ENCODE measurements around the gene WTAP. TPM values are rescaled to one million over a fixed set of nuclear protein-coding genes. Genes with fewer than 3 reads are reported as not detected.
A peak's percentile ranks its signal among the peaks of the same experiment; 100 is the strongest.

WTAP gene
- total RNA-seq, 5 donors from 2014 or later (not counting 1 experiment from before 2014, with no cell fraction given), result 119 to 177 (median 126) TPM

DNA sequence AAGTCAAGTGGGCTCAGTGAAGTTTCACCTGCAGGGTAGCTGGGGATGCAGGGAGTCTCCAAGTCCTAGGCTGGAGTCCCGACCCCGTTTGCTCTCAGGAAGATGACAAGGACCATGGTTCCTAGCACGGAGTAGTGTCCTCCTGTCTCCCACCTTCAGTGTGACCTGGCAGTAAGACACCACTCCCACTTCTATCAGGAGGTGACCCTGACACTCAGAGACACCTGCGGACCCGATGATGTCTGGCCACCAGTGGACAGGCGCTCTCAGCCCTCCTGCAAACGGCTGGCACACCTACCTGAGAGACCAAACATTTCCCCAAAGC, 35.4 kb upstream of the WTAP start:
- Mint-ChIP-seq H3K4me1 (peaks cover 47 to 63% (median 54%) of the 10 kb centered on the region in 3 donors), H3K4me3 (peak overlapping the region; percentile 82 to 97 (median 92)), H3K27ac (peak overlapping the region; percentile 94 to 96), H3K36me3 (peaks cover 19% of the 10 kb centered on the region), H3K9me3 (no peaks in the 10 kb centered on the region), H3K27me3 (no peaks in the 10 kb centered on the region)
- H3K4me1 ChIP-seq (ENCODE audit: control insufficient read depth in 1 of 2, extremely low read depth in 1 of 2, insufficient read depth in 2 of 2, low read length in 2 of 2), result peaks cover 28 to 40% of the 10 kb centered on the region in 2 experiments
- no peaks in the 10 kb centered on the region for H3K27me3 ChIP-seq (replicated peaks in 1 of 2; ENCODE audit: control insufficient read depth in 2 of 2, extremely low read depth in 1 of 2, insufficient read depth in 2 of 2, low read length in 1 of 2)
- peak overlapping the region; percentile 69 for H3K27ac ChIP-seq (ENCODE audit: low read length)
- 36% methylated on average over 6 of the region's 7 CpGs for WGBS (ENCODE audit: insufficient coverage)
- CTCF ChIA-PET, result interaction anchor here (0.6 to 3.1 kb wide), 19 partner anchors 10 to 842 kb away, joined by 3 to 17 read pairs (median 3); partner anchors contain the start of genes MRPL18 (in 1 of the 2) and WTAP (in 1 of the 2)
- H3K36me3 ChIP-seq (ENCODE audit: control insufficient read depth in 2 of 2, extremely low read depth in 1 of 2, insufficient read depth in 1 of 2, low read length in 1 of 2), result peaks cover 0 to 24% of the 10 kb centered on the region in 2 donors
- DNase-seq, result no peak
- H3K4me3 ChIP-seq (ENCODE audit: control insufficient read depth in 1 of 2, extremely low read depth in 1 of 2, low read length in 1 of 2), result peak overlapping the region; percentile 46 to 79
- H3K9me3 ChIP-seq, result no peaks in the 10 kb centered on the region
- no peak for ATAC-seq (replicated peaks in 1 of 4)
- POLR2A ChIA-PET, result interaction anchor here (0.5 to 1.8 kb wide), 8 partner anchors 10 to 1301 kb away, joined by 3 to 9 read pairs (median 7); partner anchors contain the start of genes MRPL18 (in 1 of the 2), TAGAP (in 1 of the 2), TCP1 (in 1 of the 2) and WTAP (in 1 of the 2)

DNA sequence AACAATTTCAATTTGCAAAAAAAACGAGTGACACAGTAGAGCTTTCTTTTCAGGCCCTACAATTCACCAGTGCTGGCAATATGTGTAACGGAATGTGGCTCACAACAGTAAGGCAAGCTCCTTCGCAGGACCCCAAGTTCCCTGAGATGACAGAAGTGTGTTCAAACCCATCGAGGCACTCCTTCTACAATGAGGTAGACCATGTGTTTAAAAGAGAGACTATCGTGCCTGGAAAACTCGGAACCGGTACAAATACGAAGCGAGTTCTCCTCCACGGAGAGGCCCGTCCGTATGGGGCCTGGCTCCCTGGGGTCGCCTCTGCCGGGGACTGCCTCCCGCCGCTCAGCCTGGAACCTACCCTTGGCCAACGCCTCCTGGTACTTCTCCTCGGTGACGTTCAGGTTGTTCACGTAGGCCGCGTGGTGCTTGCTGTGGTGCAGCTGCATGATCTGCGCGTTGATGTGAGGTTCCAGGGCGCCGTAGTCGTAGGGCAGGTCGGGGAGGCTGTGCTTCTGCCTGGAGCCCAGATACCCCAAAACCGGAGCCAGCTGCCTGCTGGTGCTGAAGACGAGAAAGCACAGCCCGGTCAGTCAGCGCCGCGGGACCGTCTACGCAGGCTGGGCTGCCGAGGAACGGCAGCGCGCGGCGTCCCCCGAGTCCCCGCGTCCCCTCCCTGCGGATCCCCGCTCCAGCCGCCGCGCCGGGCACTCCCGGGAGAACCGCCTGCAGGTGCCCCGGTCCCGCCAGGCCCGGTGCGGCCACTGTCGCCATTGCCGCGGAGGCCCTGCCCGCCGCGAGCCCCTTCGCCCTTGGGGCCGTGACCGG, 34.8 kb upstream of the WTAP start:
- no peaks in the 10 kb centered on the region for H3K9me3 ChIP-seq
- Mint-ChIP-seq H3K27me3 (no peaks in the 10 kb centered on the region), H3K4me1 (peaks cover 41 to 58% (median 53%) of the 10 kb centered on the region in 3 donors), H3K36me3 (peaks cover 17% of the 10 kb centered on the region), H3K27ac (peak overlapping the region; percentile 94 to 96), H3K4me3 (peak overlapping the region; percentile 82 to 97 (median 92)), H3K9me3 (no peaks in the 10 kb centered on the region)
- ATAC-seq (replicated peaks in 1 of 4) (peak; percentile 36 to 49 (median 42)), DNase-seq (peak in 34 of 35 experiments; percentile 35 to 70 (median 53))
- H3K36me3 ChIP-seq (ENCODE audit: control insufficient read depth in 2 of 2, extremely low read depth in 1 of 2, insufficient read depth in 1 of 2, low read length in 1 of 2), result peaks cover 0 to 18% of the 10 kb centered on the region in 2 donors
- peak overlapping the region; percentile 46 to 79 for H3K4me3 ChIP-seq (ENCODE audit: control insufficient read depth in 1 of 2, extremely low read depth in 1 of 2, low read length in 1 of 2)
- H3K27me3 ChIP-seq (replicated peaks in 1 of 2; ENCODE audit: control insufficient read depth in 2 of 2, extremely low read depth in 1 of 2, insufficient read depth in 2 of 2, low read length in 1 of 2), result no peaks in the 10 kb centered on the region
- H3K4me1 ChIP-seq (ENCODE audit: control insufficient read depth in 1 of 2, extremely low read depth in 1 of 2, insufficient read depth in 2 of 2, low read length in 2 of 2), result peaks cover 28 to 36% of the 10 kb centered on the region in 2 experiments
- H3K27ac ChIP-seq (ENCODE audit: low read length), result peak overlapping the region; percentile 69
- WGBS (ENCODE audit: insufficient coverage), result 1% methylated on average over 64 of the region's 66 CpGs
- ChIA-PET POLR2A (interaction anchor here (0.5 to 1.8 kb wide), 6 partner anchors 34 to 98 kb away, joined by 3 to 9 read pairs (median 7); partner anchors contain the start of genes WTAP (in 2 of the 2), MRPL18 (in 1 of the 2) and TCP1 (in 1 of the 2)), CTCF (interaction anchor here (0.6 to 3.1 kb wide), 14 partner anchors 10 to 841 kb away, joined by 3 to 17 read pairs (median 4); partner anchors contain the start of genes MRPL18 (in 1 of the 2) and WTAP (in 1 of the 2))

- DNase-seq (peak; percentile 54 to 88 (median 75)), ATAC-seq (replicated peaks in 1 of 4) (peak; percentile 77 to 84 (median 80))
- no peaks in the 10 kb centered on the region for H3K9me3 Mint-ChIP-seq
- WGBS (ENCODE audit: insufficient coverage), result under 1% methylated on average over 52 of the region's 74 CpGs
- Histone ChIP-seq H3K9me3 (no peaks in the 10 kb centered on the region), H3K36me3 (ENCODE audit: control insufficient read depth in 2 of 2, extremely low read depth in 1 of 2, insufficient read depth in 1 of 2, low read length in 1 of 2) (peaks cover 0 to 15% of the 10 kb centered on the region in 2 donors), H3K27me3 (replicated peaks in 1 of 2; ENCODE audit: control insufficient read depth in 2 of 2, extremely low read depth in 1 of 2, insufficient read depth in 2 of 2, low read length in 1 of 2) (no peaks in the 10 kb centered on the region), H3K4me3 (ENCODE audit: control insufficient read depth in 1 of 2, extremely low read depth in 1 of 2, low read length in 1 of 2) (peak within 1 kb of the TSS; percentile 79 to 88), H3K4me1 (ENCODE audit: control insufficient read depth in 1 of 2, extremely low read depth in 1 of 2, insufficient read depth in 2 of 2, low read length in 2 of 2) (peaks cover 28 to 36% of the 10 kb centered on the region in 2 experiments), H3K27ac (ENCODE audit: low read length) (peak within 1 kb of the TSS; percentile 80)
- H3K4me1 Mint-ChIP-seq, result peaks cover 38 to 56% (median 52%) of the 10 kb centered on the region in 3 donors
- peak within 1 kb of the TSS; percentile 94 to 98 for H3K27ac Mint-ChIP-seq
- H3K36me3 Mint-ChIP-seq, result peaks cover 12% of the 10 kb centered on the region
- CTCF ChIA-PET, result interaction anchor here in 1 of 2 donors (0.6 to 2.7 kb wide), 5 partner anchors 34 to 1016 kb away, joined by 3 to 12 read pairs (median 4); partner anchors contain the start of genes MRPL18 and WTAP
- H3K4me3 Mint-ChIP-seq, result peak within 1 kb of the TSS; percentile 82 to 97 (median 92)
- POLR2A ChIA-PET, result interaction anchor here in 1 of 2 donors (0.5 to 1.4 kb wide), 6 partner anchors 32 to 256 kb away, joined by 3 to 7 read pairs (median 4); partner anchors contain the start of genes MRPL18, TCP1 and WTAP
- no peaks in the 10 kb centered on the region for H3K27me3 Mint-ChIP-seq
Measured at GRCh38 chr6:159693128-159693893, 34.0 kb upstream of the WTAP start, which contains the start of gene SOD2. TSS of gene SOD2 (minus strand) at chr6:159693241. CDS start at chr6:159693167, 74 bp downstream.

GRCh38 chr6:159693894-159694545, 33.3 kb upstream of the WTAP start:
- Histone ChIP-seq H3K4me3 (ENCODE audit: control insufficient read depth in 1 of 2, extremely low read depth in 1 of 2, low read length in 1 of 2) (peak overlapping the region; percentile 79 to 88), H3K27ac (ENCODE audit: low read length) (peak overlapping the region; percentile 80), H3K27me3 (replicated peaks in 1 of 2; ENCODE audit: control insufficient read depth in 2 of 2, extremely low read depth in 1 of 2, insufficient read depth in 2 of 2, low read length in 1 of 2) (no peaks in the 10 kb centered on the region), H3K9me3 (no peaks in the 10 kb centered on the region), H3K36me3 (ENCODE audit: control insufficient read depth in 2 of 2, extremely low read depth in 1 of 2, insufficient read depth in 1 of 2, low read length in 1 of 2) (peaks cover 0 to 9% of the 10 kb centered on the region in 2 donors), H3K4me1 (ENCODE audit: control insufficient read depth in 1 of 2, extremely low read depth in 1 of 2, insufficient read depth in 2 of 2, low read length in 2 of 2) (peaks cover 28 to 33% of the 10 kb centered on the region in 2 experiments)
- Mint-ChIP-seq H3K4me3 (peak overlapping the region; percentile 82 to 93 (median 89)), H3K36me3 (peaks cover 7% of the 10 kb centered on the region), H3K9me3 (no peaks in the 10 kb centered on the region), H3K4me1 (peaks cover 31 to 49% (median 45%) of the 10 kb centered on the region in 3 donors), H3K27ac (peak overlapping the region; percentile 90 to 98), H3K27me3 (no peaks in the 10 kb centered on the region)
- DNase-seq (peak in 34 of 35 experiments; percentile 10 to 75 (median 39)), ATAC-seq (replicated peaks in 1 of 4) (peak in 3 of 4 experiments; percentile 0 to 49 (median 11))
- POLR2A ChIA-PET, result interaction anchor here (0.5 to 1.4 kb wide), 6 partner anchors 9 to 255 kb away, joined by 3 to 7 read pairs (median 4); partner anchors contain the start of genes MRPL18 (in 1 of the 2), TCP1 (in 1 of the 2) and WTAP (in 1 of the 2)
- CTCF ChIA-PET, result interaction anchor here in 1 of 2 donors (0.6 to 0.8 kb wide), 2 partner anchors 96 to 1016 kb away, joined by 3 to 4 read pairs; partner anchors contain the start of gene MRPL18
- WGBS (ENCODE audit: insufficient coverage), result 8% methylated on average over 5 of the region's 14 CpGs

GRCh38 chr6:159695984-159696383, 31.3 kb upstream of the WTAP start:
- Histone ChIP-seq H3K9me3 (no peaks in the 10 kb centered on the region), H3K36me3 (ENCODE audit: control insufficient read depth in 2 of 2, extremely low read depth in 1 of 2, insufficient read depth in 1 of 2, low read length in 1 of 2) (no peaks in the 10 kb centered on the region), H3K27ac (ENCODE audit: low read length) (peak overlapping the region; percentile 80), H3K27me3 (replicated peaks in 1 of 2; ENCODE audit: control insufficient read depth in 2 of 2, extremely low read depth in 1 of 2, insufficient read depth in 2 of 2, low read length in 1 of 2) (no peaks in the 10 kb centered on the region), H3K4me3 (ENCODE audit: control insufficient read depth in 1 of 2, extremely low read depth in 1 of 2, low read length in 1 of 2) (no peak overlapping the region), H3K4me1 (ENCODE audit: control insufficient read depth in 1 of 2, extremely low read depth in 1 of 2, insufficient read depth in 2 of 2, low read length in 2 of 2) (peaks cover 27 to 32% of the 10 kb centered on the region in 2 experiments)
- ATAC-seq (replicated peaks in 1 of 4) (no peak), DNase-seq (no peak)
- CTCF ChIA-PET, result interaction anchor here in 1 of 2 donors (0.6 kb wide), 1 partner anchor 31 kb away, joined by 3 read pairs; no protein-coding TSS in a partner anchor
- H3K4me1 Mint-ChIP-seq, result peaks cover 27 to 42% (median 35%) of the 10 kb centered on the region in 3 donors
- no peaks in the 10 kb centered on the region for H3K9me3 Mint-ChIP-seq
- H3K4me3 Mint-ChIP-seq, result no peak overlapping the region
- peaks cover 5% of the 10 kb centered on the region for H3K36me3 Mint-ChIP-seq
- POLR2A ChIA-PET, result interaction anchor here (0.5 to 0.8 kb wide), 2 partner anchors 37 to 38 kb away, joined by 4 read pairs; no protein-coding TSS in a partner anchor
- H3K27ac Mint-ChIP-seq, result peak overlapping the region; percentile 90 to 98
- H3K27me3 Mint-ChIP-seq, result no peaks in the 10 kb centered on the region
- no CpG with 5 or more reads among the region's 2 CpGs for WGBS (ENCODE audit: insufficient coverage)
